Measurements from ENCODE around the gene TSPEAR. TPM values are rescaled to one million over a fixed set of nuclear protein-coding genes. Genes with fewer than 3 reads are reported as not detected.
A peak's percentile ranks its signal among the peaks of the same experiment; 100 is the strongest.

Gene TSPEAR
- total RNA-seq, 3 donors from 2014 or later (not counting 1 experiment from before 2014, with no cell fraction given) = not detected

DNA sequence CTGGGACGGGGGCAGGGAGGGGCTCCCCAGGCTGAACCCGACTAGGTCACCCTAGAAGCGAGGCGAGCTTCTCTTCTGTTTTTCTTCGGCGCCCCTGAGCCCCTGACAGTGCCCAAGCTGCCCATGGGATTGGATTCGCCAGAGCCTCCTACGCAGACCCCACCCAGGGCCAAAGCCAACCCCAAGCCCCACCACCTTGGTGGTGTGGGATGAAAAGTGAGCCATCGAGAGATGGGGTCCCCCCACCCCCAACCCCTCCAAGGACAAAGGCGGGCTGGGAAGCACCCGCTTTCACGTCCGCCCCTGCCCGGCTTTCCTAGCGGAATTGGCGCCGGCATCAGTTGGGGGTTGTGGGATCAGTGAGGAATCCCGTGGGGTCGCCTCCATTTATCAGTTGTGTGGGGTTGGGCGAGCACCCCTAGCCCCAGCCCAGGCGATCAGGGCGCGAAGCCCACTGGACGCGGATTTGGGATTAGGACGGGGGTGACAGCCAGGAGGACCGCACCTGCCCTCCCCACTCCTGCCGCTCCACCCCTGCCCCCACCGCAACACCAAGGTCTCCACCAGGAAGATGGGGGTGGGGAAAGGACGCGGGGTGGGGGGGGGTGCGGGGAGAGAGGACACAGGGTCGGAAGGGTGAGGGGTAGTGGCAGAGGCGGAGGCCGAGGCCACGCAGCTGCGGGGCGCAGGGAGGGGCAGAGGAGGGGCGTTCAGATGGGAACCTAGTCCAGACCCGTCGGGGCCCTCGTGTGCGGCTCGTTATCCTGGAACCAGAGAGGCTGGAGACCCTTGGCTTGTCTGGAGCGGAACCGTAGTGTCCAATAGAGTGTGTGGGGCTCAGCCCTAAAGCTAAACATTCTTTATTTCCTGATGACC, 4.4 kb downstream of the TSPEAR start:
- 9% methylated on average over 35 of the region's 46 CpGs for WGBS (ENCODE audit: insufficient coverage)
- Mint-ChIP-seq H3K27ac (no peak overlapping the region), H3K4me3 (no peak overlapping the region), H3K27me3 (ENCODE audit: low read depth in 2 of 2) (peaks cover 56 to 72% of the 10 kb centered on the region in 2 donors), H3K9me3 (peaks cover 0 to 3% of the 10 kb centered on the region in 2 donors), H3K36me3 (peaks cover 13% of the 10 kb centered on the region), H3K4me1 (peaks cover 9 to 22% of the 10 kb centered on the region in 2 donors)
- Histone ChIP-seq H3K9me3 (ENCODE audit: control insufficient read depth, insufficient read depth, low read length) (peaks cover 9% of the 10 kb centered on the region), H3K27me3 (ENCODE audit: control insufficient read depth, insufficient read depth, low read length) (peaks cover 74% of the 10 kb centered on the region), H3K4me3 (ENCODE audit: low read length) (no peak overlapping the region), H3K27ac (ENCODE audit: low read length) (no peak overlapping the region), H3K4me1 (ENCODE audit: control insufficient read depth, insufficient read depth, low read length) (peaks cover 37% of the 10 kb centered on the region), H3K36me3 (ENCODE audit: control insufficient read depth, insufficient read depth, low read length) (no peaks in the 10 kb centered on the region)
- ATAC-seq (no peak), DNase-seq (no peak)
- intact Hi-C loops (cut with micrococcal nuclease) = no loop called here
- TF ChIP-seq, protein P1, sequence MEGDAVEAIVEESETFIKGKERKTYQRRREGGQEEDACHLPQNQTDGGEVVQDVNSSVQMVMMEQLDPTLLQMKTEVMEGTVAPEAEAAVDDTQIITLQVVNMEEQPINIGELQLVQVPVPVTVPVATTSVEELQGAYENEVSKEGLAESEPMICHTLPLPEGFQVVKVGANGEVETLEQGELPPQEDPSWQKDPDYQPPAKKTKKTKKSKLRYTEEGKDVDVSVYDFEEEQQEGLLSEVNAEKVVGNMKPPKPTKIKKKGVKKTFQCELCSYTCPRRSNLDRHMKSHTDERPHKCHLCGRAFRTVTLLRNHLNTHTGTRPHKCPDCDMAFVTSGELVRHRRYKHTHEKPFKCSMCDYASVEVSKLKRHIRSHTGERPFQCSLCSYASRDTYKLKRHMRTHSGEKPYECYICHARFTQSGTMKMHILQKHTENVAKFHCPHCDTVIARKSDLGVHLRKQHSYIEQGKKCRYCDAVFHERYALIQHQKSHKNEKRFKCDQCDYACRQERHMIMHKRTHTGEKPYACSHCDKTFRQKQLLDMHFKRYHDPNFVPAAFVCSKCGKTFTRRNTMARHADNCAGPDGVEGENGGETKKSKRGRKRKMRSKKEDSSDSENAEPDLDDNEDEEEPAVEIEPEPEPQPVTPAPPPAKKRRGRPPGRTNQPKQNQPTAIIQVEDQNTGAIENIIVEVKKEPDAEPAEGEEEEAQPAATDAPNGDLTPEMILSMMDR (IDR thresholded peaks at IDR 0.05) = no peak

DNA sequence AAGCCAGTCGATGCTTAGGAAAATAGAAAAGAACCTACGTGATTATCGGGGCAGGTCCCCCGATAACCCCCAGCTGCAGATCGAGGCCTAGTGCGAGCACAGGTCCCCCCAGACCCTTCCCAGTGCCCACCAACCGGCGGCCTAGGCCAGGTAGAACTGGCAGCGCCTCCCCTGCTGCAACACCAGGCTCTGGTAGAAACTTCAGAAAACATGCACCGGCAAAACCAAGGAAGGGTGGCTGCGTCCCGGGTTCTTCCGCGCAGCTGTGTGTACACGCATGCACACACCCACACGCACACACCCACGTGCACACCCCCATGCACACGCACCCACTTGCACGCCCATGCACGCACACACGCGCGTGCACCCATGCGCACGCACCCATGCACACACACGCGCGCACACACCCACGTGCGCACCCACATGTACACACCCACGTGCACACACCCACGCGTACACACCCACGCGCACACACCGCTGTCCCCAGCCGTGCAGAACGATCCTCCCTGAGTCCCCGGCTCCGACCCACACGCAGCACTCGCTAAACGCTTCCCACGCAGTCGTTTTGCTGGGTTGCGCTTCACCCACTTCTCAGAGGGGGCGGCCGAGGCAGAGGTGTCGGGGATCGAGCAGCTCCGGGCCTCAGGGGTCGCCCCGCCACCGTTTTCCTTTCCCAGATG, 5.2 kb downstream of the TSPEAR start:
- Mint-ChIP-seq H3K27ac (peak overlapping the region; percentile 23 to 39), H3K9me3 (peaks cover 0 to 3% of the 10 kb centered on the region in 2 donors), H3K4me1 (peaks cover 9 to 17% of the 10 kb centered on the region in 2 donors), H3K27me3 (ENCODE audit: low read depth in 2 of 2) (peaks cover 64 to 70% of the 10 kb centered on the region in 2 donors), H3K4me3 (peak overlapping the region; percentile 53), H3K36me3 (peaks cover 13% of the 10 kb centered on the region)
- ATAC-seq (peak in 2 of 3 donors; percentile 36 to 52), DNase-seq (no peak)
- Histone ChIP-seq H3K9me3 (ENCODE audit: control insufficient read depth, insufficient read depth, low read length) (peaks cover 9% of the 10 kb centered on the region), H3K36me3 (ENCODE audit: control insufficient read depth, insufficient read depth, low read length) (no peaks in the 10 kb centered on the region), H3K4me1 (ENCODE audit: control insufficient read depth, insufficient read depth, low read length) (peaks cover 32% of the 10 kb centered on the region), H3K4me3 (ENCODE audit: low read length) (no peak overlapping the region), H3K27me3 (ENCODE audit: control insufficient read depth, insufficient read depth, low read length) (peaks cover 70% of the 10 kb centered on the region), H3K27ac (ENCODE audit: low read length) (no peak overlapping the region)
- TF ChIP-seq, protein P1 (IDR thresholded peaks at IDR 0.05) = no peak
- intact Hi-C loops (cut with micrococcal nuclease) = no loop called here
- WGBS (ENCODE audit: insufficient coverage) = 12% methylated on average over 54 of the region's 54 CpGs

DNA sequence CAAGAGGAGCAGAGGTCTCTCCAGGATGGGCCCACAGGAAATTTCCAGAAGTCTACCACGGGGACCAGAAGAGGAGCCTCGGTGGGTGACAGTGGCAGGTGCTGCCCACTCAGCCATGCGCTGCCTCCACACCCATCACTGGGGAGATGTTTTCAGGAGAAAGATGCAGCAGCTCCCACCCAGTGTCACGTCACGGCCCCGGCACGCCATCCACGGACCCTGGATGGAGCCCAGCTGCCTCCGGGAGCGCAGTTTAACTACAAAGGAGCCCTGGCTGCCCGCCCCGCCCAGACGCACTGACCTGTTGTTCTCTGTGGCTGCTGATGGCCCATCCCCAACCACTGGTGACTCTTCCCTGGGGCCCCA, 6.8 kb downstream of the TSPEAR start:
- Histone ChIP-seq H3K9me3 (ENCODE audit: control insufficient read depth, insufficient read depth, low read length) (peaks cover 9% of the 10 kb centered on the region), H3K27me3 (ENCODE audit: control insufficient read depth, insufficient read depth, low read length) (peaks cover 58% of the 10 kb centered on the region), H3K4me1 (ENCODE audit: control insufficient read depth, insufficient read depth, low read length) (peaks cover 18% of the 10 kb centered on the region), H3K36me3 (ENCODE audit: control insufficient read depth, insufficient read depth, low read length) (no peaks in the 10 kb centered on the region), H3K27ac (ENCODE audit: low read length) (no peak overlapping the region), H3K4me3 (ENCODE audit: low read length) (no peak overlapping the region)
- no peak overlapping the region for H3K27ac Mint-ChIP-seq
- H3K4me1 Mint-ChIP-seq = peaks cover 9 to 14% of the 10 kb centered on the region in 2 donors
- WGBS (ENCODE audit: insufficient coverage) = 16% methylated on average over 13 of the region's 13 CpGs
- ATAC-seq (no peak), DNase-seq (no peak)
- H3K27me3 Mint-ChIP-seq (ENCODE audit: low read depth in 2 of 2) = peaks cover 66 to 72% of the 10 kb centered on the region in 2 donors
- intact Hi-C loops (cut with micrococcal nuclease) = no loop called here
- no peak overlapping the region for H3K4me3 Mint-ChIP-seq
- TF ChIP-seq, protein P1 (IDR thresholded peaks at IDR 0.05) = no peak
- peaks cover 0 to 3% of the 10 kb centered on the region in 2 donors for H3K9me3 Mint-ChIP-seq
- H3K36me3 Mint-ChIP-seq = peaks cover 13% of the 10 kb centered on the region
